Fibroblast of lung (primary cell): ENCODE results near the gene PMEPA1. TPM values are rescaled to one million over a fixed set of nuclear protein-coding genes. Genes with fewer than 3 reads are reported as not detected.

ENCODE experiments used
- DNase-seq, 2 donors: peaks; one replicate each; pipeline versions ENCODE4 v3.0.0 to v3.0.0-alpha.2; 2010; ENCODE audit warnings: low read depth in 2 of 2
- H2AFZ ChIP-seq: 2 replicates; pipeline ENCODE4 v1.5.1; 2012; ENCODE audit warnings: low read length, control low read depth, inconsistent platforms
- H3K27ac ChIP-seq: 2 replicates; pipeline ENCODE4 v1.5.1; 2011; ENCODE audit warnings: low read length, control low read depth; ENCODE audit not compliant: insufficient read depth
- H3K27me3 ChIP-seq: 2 replicates; pipeline ENCODE4 v1.5.1; 2011; ENCODE audit warnings: mild to moderate bottlenecking, low read length; ENCODE audit not compliant: control insufficient read depth, insufficient read depth
- H3K36me3 ChIP-seq: 2 replicates; pipeline ENCODE4 v1.5.1; 2011; ENCODE audit warnings: low read length; ENCODE audit not compliant: control insufficient read depth, insufficient read depth
- H3K4me1 ChIP-seq: 2 replicates; pipeline ENCODE4 v1.5.1; 2011; ENCODE audit warnings: low read length; ENCODE audit not compliant: control insufficient read depth, insufficient read depth; ENCODE audit errors: extremely low read depth
- H3K4me2 ChIP-seq: 2 replicates; pipeline ENCODE4 v1.5.1; 2011; ENCODE audit warnings: low read length, control low read depth; ENCODE audit not compliant: insufficient read depth; ENCODE audit errors: extremely low read depth
- H3K4me3 ChIP-seq, 4 experiments: fragments of 200-600 bp in 1 of 4; sonication (generic) in 1 of 4; replicated peaks in 1 of 4; 2 replicates each; pipeline ENCODE4 v1.5.1; 2011 to 2016; ENCODE audit warnings: low read length in 4 of 4, low read depth in 3 of 4, mild to moderate bottlenecking in 3 of 4, control low read depth in 2 of 4, inconsistent platforms in 1 of 4, mixed read lengths in 1 of 4; ENCODE audit not compliant: insufficient read depth in 1 of 4; ENCODE audit errors: control extremely low read depth in 1 of 4
- H3K79me2 ChIP-seq: 2 replicates; pipeline ENCODE4 v1.5.1; 2012; ENCODE audit warnings: mild to moderate bottlenecking, low read length, inconsistent platforms; ENCODE audit not compliant: control insufficient read depth, insufficient read depth
- H3K9ac ChIP-seq: 2 replicates; pipeline ENCODE4 v1.5.1; 2011; ENCODE audit warnings: mild to moderate bottlenecking, low read length, control low read depth; ENCODE audit not compliant: insufficient read depth
- H3K9me3 ChIP-seq: 2 replicates; pipeline ENCODE4 v1.5.1; 2012; ENCODE audit warnings: low read depth, low read length; ENCODE audit not compliant: control insufficient read depth, insufficient read depth
- H4K20me1 ChIP-seq: 2 replicates; pipeline ENCODE4 v1.5.1; 2011; ENCODE audit warnings: low read length; ENCODE audit not compliant: control insufficient read depth, insufficient read depth; ENCODE audit errors: extremely low read depth
- EZH2 ChIP-seq: IDR thresholded peaks from 2 replicates; pipeline ENCODE4 v1.5.1; 2012; ENCODE audit warnings: low read length, control low read depth, mild to moderate bottlenecking; ENCODE audit errors: missing control alignments
- polyA plus RNA-seq, 2 donors: library from polyadenylated mRNA; depleted of rRNA in 1 of 2; stranded (reverse) in 1 of 2; unstranded in 1 of 2; fragments of >200 nt; gene quantifications; 2 replicates each; pipeline ENCODE4 v1.2.1, GENCODE V29; 2011 to 2012; ENCODE audit warnings: missing spikeins in 1 of 2
- total RNA-seq: library from RNA; depleted of rRNA; stranded (reverse); fragments of >200 nt; gene quantifications from 2 replicates; pipeline ENCODE4 v1.2.1, GENCODE V29; 2014
- TF ChIP-seq, protein P1 (sequence below), 2 donors: IDR thresholded peaks in 1 of 2; conservative IDR thresholded peaks in 1 of 2; 1 replicate in 1 of 2; 2 replicates in 1 of 2; pipeline ENCODE4 v1.5.1; 2011 to 2012; ENCODE audit warnings: low read length in 2 of 2, control low read depth in 1 of 2, inconsistent platforms in 1 of 2, low read depth in 1 of 2, mild to moderate bottlenecking in 1 of 2

Gene PMEPA1
- total and polyA plus RNA-seq, 2 donors (not counting 1 experiment from before 2014, with no cell fraction given), result 0.19 to 0.33 TPM

DNA sequence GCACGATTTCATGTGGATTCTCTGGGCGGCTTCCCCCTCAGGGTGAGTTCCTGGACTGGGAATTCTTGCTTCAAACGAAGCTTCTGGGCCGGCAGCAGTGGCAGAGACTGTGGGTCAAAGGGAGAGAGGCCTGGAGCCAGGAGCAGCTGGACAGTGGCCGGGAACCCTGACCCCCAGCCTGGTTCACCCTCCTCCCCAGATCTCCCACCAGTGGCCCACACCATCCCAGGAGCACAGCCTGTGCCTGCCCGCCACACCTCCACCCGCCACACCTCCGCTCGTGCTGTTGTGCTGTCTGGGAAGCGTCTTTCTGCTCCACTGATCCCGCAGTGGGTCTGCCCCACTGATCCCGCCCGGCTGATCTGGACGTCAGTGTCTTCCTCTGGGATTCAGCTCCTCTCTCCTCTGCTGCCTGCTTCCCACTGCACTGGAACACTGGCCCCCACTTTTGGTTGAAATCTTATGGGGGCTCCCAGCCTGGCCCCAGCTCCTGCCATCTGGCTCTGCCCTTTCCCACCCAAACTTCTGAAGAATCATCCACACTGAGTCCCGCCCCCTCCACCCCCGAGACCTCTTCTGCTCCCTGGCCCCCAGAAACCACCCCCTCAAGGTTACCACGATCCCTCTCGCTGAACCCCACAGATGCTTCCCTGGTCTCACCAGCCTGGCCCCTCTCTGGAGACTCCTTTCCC, 99.4 kb downstream of the PMEPA1 start:
- no peaks in the 10 kb centered on the region for H3K9me3 ChIP-seq
- H3K4me1 ChIP-seq, result no peaks in the 10 kb centered on the region
- no peak overlapping the region for H3K4me2 ChIP-seq
- TF ChIP-seq, protein P1, sequence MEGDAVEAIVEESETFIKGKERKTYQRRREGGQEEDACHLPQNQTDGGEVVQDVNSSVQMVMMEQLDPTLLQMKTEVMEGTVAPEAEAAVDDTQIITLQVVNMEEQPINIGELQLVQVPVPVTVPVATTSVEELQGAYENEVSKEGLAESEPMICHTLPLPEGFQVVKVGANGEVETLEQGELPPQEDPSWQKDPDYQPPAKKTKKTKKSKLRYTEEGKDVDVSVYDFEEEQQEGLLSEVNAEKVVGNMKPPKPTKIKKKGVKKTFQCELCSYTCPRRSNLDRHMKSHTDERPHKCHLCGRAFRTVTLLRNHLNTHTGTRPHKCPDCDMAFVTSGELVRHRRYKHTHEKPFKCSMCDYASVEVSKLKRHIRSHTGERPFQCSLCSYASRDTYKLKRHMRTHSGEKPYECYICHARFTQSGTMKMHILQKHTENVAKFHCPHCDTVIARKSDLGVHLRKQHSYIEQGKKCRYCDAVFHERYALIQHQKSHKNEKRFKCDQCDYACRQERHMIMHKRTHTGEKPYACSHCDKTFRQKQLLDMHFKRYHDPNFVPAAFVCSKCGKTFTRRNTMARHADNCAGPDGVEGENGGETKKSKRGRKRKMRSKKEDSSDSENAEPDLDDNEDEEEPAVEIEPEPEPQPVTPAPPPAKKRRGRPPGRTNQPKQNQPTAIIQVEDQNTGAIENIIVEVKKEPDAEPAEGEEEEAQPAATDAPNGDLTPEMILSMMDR (conservative IDR thresholded peaks at IDR 0.05 in 1 of 2, IDR thresholded peaks at IDR 0.05 in 1 of 2; ENCODE audit: low read depth in 1 of 2, low read length in 2 of 2), result no peak
- no peak for TF ChIP-seq EZH2
- no peak for DNase-seq
- no peak overlapping the region for H3K9ac ChIP-seq
- no peaks in the 10 kb centered on the region for H3K27me3 ChIP-seq
- no peak overlapping the region for H3K27ac ChIP-seq
- no peaks in the 10 kb centered on the region for H3K79me2 ChIP-seq
- no peak overlapping the region for H3K4me3 ChIP-seq
- H2AFZ ChIP-seq, result no peak overlapping the region
- H4K20me1 ChIP-seq, result no peaks in the 10 kb centered on the region
- H3K36me3 ChIP-seq, result no peaks in the 10 kb centered on the region

DNA sequence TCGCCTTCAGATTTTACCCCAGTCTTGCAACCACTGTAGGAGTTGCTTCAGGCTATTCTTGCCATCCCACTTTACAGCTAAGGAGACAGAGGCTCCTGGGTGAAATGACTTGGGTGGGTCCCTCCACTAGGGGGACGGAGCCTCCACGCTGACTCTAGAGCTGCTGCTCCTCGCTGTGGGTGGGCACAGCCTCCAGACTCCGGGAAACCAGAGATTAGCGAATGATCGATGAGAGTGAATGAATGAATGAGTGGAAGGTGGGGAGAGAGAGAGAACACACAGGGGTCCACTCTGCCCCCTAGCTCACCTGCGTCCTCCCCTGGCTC, 100.0 kb downstream of the PMEPA1 start:
- Histone ChIP-seq H3K79me2 (no peaks in the 10 kb centered on the region), H3K36me3 (no peaks in the 10 kb centered on the region), H3K9ac (no peak overlapping the region), H3K27me3 (no peaks in the 10 kb centered on the region), H3K4me1 (no peaks in the 10 kb centered on the region), H4K20me1 (no peaks in the 10 kb centered on the region), H3K9me3 (no peaks in the 10 kb centered on the region), H3K4me3 (no peak overlapping the region), H3K27ac (no peak overlapping the region), H3K4me2 (no peak overlapping the region), H2AFZ (no peak overlapping the region)
- DNase-seq, result no peak
- no peak for TF ChIP-seq EZH2
- TF ChIP-seq, protein P1 (conservative IDR thresholded peaks at IDR 0.05 in 1 of 2, IDR thresholded peaks at IDR 0.05 in 1 of 2; ENCODE audit: low read depth in 1 of 2, low read length in 2 of 2), result no peak

DNA sequence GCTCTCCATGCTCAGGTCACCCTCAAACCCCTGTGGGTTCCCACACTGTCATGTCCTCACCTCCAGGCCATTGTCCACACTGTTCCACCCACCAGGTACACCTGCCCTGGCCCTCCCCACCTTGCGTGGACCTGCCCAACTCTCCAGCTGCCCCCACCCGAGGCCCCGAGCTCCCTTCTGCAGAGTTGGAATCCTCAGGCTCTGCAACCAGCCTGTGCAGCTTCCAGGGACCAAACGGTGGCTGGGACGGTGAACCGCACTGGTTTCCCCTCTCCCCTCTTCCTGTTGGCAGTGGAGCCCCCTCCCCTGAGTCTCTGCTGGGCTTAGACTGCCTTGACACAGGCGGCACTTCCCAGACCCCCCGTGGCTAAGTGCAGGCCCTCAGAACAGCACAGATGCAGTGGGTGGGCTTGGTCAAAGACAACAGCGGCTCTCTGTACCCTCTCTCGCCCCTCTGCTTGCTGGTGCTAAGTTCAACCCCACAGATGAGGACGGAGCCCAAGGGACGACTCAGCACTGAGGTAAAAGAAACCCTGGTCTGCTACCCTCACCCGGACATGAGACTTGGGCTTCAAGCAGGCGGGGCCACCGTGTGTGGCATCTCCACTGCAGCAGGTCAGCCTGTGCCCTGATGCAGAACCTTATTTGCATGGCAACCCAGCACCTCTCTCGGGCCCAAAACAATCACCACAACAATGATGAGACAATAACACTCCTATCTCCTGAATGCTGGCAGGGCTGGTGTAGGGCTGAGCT, 100.6 kb downstream of the PMEPA1 start:
- Histone ChIP-seq H3K4me2 (no peak overlapping the region), H3K9ac (no peak overlapping the region), H3K79me2 (no peaks in the 10 kb centered on the region), H3K9me3 (no peaks in the 10 kb centered on the region), H3K4me1 (no peaks in the 10 kb centered on the region), H3K27ac (no peak overlapping the region), H2AFZ (no peak overlapping the region), H4K20me1 (no peaks in the 10 kb centered on the region), H3K36me3 (no peaks in the 10 kb centered on the region), H3K4me3 (no peak overlapping the region), H3K27me3 (no peaks in the 10 kb centered on the region)
- DNase-seq, result no peak
- TF ChIP-seq EZH2, result no peak
- TF ChIP-seq, protein P1 (conservative IDR thresholded peaks at IDR 0.05 in 1 of 2, IDR thresholded peaks at IDR 0.05 in 1 of 2; ENCODE audit: low read depth in 1 of 2, low read length in 2 of 2), result no peak
